Testis (tissue), 2 donors: Measurements from ENCODE around the gene KRT74.

ENCODE experiments used
- CTCF ChIP-seq, 3 experiments: fragments of 450-650 bp in 2 of 3; fragments of 200-600 bp in 1 of 3; sonication (generic) in 1 of 3; IDR thresholded peaks; one replicate each; pipeline ENCODE4 v1.5.1; 2016 to 2019; ENCODE audit warnings: antibody characterized with exemption in 3 of 3, mild to moderate bottlenecking in 2 of 3, moderate library complexity in 1 of 3
- POLR2A ChIP-seq: fragments of 450-650 bp; IDR thresholded peaks from one replicate; pipeline ENCODE4 v1.6.1; 2017; ENCODE audit warnings: antibody characterized with exemption, mild to moderate bottlenecking, moderate library complexity

GRCh38 chr12:52542785-52543318 is 30.8 kb downstream of the KRT74 start:
- no peak for TF ChIP-seq CTCF (IDR thresholded peaks at IDR 0.05)
- TF ChIP-seq POLR2A: no peak
